22Rv1 (cell line): ENCODE measurements around the gene MAU2.

Experiments
- ZFX ChIP-seq: fragments of 450-650 bp; IDR thresholded peaks from 2 replicates; pipeline ENCODE4 v1.6.1; 2017; ENCODE audit warnings: antibody characterized with exemption, borderline replicate concordance
- TF ChIP-seq, protein P1 (sequence below): fragments of 450-650 bp; IDR thresholded peaks from 2 replicates; pipeline ENCODE4 v1.5.1; 2017; ENCODE audit warnings: mild to moderate bottlenecking

DNA sequence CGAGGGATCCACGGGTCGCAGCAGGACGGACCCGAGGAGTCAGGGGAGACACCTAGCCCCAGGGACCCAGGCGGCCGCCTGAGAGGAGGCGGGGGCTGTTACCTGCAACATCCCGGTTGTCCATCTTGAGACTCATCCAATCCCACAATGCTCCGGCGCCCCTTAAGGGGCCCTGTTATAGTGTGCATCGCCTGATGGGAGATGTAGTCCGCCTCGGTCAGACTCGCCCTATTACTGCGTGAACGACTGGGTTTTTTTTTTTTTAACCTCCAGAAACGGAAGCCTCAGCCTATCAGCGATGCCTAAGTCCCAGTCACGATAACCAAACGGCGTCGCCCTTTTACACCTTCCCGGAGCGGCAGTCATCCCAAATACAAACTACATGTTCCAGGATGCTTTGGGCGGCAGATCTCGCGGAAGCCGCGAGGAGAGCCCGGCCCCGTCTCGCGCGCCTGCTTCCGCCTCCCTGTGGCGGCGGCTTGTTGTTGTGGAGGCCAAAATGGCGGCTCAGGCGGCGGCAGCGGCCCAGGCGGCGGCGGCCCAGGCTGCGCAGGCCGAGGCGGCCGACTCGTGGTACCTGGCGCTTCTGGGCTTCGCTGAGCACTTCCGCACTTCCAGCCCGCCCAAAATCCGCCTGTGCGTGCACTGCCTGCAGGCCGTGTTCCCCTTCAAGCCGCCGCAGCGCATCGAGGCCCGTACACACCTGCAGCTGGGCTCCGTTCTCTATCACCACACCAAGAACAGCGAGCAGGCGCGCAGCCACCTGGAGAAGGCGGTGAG, at the start of gene MAU2, which contains the start of gene SUGP1:
- TF ChIP-seq, protein P1, sequence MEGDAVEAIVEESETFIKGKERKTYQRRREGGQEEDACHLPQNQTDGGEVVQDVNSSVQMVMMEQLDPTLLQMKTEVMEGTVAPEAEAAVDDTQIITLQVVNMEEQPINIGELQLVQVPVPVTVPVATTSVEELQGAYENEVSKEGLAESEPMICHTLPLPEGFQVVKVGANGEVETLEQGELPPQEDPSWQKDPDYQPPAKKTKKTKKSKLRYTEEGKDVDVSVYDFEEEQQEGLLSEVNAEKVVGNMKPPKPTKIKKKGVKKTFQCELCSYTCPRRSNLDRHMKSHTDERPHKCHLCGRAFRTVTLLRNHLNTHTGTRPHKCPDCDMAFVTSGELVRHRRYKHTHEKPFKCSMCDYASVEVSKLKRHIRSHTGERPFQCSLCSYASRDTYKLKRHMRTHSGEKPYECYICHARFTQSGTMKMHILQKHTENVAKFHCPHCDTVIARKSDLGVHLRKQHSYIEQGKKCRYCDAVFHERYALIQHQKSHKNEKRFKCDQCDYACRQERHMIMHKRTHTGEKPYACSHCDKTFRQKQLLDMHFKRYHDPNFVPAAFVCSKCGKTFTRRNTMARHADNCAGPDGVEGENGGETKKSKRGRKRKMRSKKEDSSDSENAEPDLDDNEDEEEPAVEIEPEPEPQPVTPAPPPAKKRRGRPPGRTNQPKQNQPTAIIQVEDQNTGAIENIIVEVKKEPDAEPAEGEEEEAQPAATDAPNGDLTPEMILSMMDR: no peak
- no peak for TF ChIP-seq ZFX
